Ascending aorta (tissue), 2 donors: ENCODE measurements around the gene PDYN. TPM values are rescaled to one million over a fixed set of nuclear protein-coding genes. Genes with fewer than 3 reads are reported as not detected.

Experiments used
- DNase-seq, 2 donors: peaks; one replicate each; pipeline ENCODE4 v3.0.0-alpha.2; 2019; ENCODE audit warnings: low spot score in 2 of 2
- H3K27ac ChIP-seq, 2 donors: fragments of 200-600 bp; sonication (generic); one replicate each; pipeline ENCODE4 v1.5.1; 2016 to 2017; ENCODE audit warnings: mild to moderate bottlenecking in 1 of 2
- H3K27me3 ChIP-seq: fragments of 200-600 bp; sonication (generic); one replicate; pipeline ENCODE4 v1.5.1; 2017
- H3K36me3 ChIP-seq, 2 donors: fragments of 200-600 bp; sonication (generic); one replicate each; pipeline ENCODE4 v1.5.1; 2016
- H3K4me1 ChIP-seq, 2 donors: fragments of 200-600 bp; sonication (generic); one replicate each; pipeline ENCODE4 v1.5.1; 2016 to 2017; ENCODE audit warnings: mild to moderate bottlenecking in 1 of 2
- H3K4me3 ChIP-seq, 2 donors: fragments of 200-600 bp; sonication (generic); one replicate each; pipeline ENCODE4 v1.5.1; 2016 to 2017; ENCODE audit warnings: mild to moderate bottlenecking in 1 of 2
- H3K9me3 ChIP-seq, 2 donors: fragments of 200-600 bp; sonication (generic); one replicate each; pipeline ENCODE4 v1.5.1; 2016
- intact Hi-C: fragments of 100-400 bp; cut with DNase I; formaldehyde crosslinking; loops from one replicate; pipeline ENCODE4 v1.15.1; 2023
- total RNA-seq: library from RNA; depleted of rRNA; stranded (reverse); fragments of >200 nt; gene quantifications from one replicate; pipeline ENCODE4 v1.1.0, GENCODE V29; 2016
- TF ChIP-seq, protein P1 (sequence below), 3 experiments: fragments of 200-600 bp in 2 of 3; fragments of 450-650 bp in 1 of 3; sonication (generic) in 2 of 3; IDR thresholded peaks; one replicate each; pipeline ENCODE4 v1.5.1; 2016 to 2019; ENCODE audit warnings: antibody characterized with exemption in 3 of 3, mild to moderate bottlenecking in 1 of 3, moderate library complexity in 1 of 3

The PDYN gene
- total RNA-seq, 1 donor from 2014 or later, result not detected

DNA sequence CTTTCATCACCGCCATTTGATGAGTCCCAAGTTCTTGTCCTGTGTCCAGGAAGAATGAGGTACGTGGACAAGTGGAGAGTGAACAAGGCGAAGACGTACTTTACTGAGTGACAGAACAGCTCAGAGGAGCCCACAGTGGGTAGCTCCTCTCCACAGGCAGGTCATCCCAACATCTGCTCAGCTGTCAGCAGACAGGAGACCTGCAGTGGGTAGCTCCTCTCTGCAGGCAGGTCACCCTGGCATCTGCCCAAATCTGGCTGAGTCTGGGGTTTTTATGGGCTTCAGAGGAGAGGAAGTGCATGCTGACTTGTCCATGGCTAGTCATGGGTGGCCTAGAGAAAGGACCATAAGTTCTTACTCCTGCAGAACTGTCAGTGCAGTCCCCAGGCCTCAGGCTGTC lies 32.7 kb upstream of the PDYN start:
- H3K4me1 ChIP-seq, result no peaks in the 10 kb centered on the region
- H3K27ac ChIP-seq, result no peak overlapping the region
- H3K4me3 ChIP-seq, result no peak overlapping the region
- no peaks in the 10 kb centered on the region for H3K36me3 ChIP-seq
- TF ChIP-seq, protein P1, sequence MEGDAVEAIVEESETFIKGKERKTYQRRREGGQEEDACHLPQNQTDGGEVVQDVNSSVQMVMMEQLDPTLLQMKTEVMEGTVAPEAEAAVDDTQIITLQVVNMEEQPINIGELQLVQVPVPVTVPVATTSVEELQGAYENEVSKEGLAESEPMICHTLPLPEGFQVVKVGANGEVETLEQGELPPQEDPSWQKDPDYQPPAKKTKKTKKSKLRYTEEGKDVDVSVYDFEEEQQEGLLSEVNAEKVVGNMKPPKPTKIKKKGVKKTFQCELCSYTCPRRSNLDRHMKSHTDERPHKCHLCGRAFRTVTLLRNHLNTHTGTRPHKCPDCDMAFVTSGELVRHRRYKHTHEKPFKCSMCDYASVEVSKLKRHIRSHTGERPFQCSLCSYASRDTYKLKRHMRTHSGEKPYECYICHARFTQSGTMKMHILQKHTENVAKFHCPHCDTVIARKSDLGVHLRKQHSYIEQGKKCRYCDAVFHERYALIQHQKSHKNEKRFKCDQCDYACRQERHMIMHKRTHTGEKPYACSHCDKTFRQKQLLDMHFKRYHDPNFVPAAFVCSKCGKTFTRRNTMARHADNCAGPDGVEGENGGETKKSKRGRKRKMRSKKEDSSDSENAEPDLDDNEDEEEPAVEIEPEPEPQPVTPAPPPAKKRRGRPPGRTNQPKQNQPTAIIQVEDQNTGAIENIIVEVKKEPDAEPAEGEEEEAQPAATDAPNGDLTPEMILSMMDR (IDR thresholded peaks at IDR 0.05), result no peak
- intact Hi-C loops, result no loop called here
- no peaks in the 10 kb centered on the region for H3K27me3 ChIP-seq
- DNase-seq, result no peak
- no peaks in the 10 kb centered on the region for H3K9me3 ChIP-seq

DNA sequence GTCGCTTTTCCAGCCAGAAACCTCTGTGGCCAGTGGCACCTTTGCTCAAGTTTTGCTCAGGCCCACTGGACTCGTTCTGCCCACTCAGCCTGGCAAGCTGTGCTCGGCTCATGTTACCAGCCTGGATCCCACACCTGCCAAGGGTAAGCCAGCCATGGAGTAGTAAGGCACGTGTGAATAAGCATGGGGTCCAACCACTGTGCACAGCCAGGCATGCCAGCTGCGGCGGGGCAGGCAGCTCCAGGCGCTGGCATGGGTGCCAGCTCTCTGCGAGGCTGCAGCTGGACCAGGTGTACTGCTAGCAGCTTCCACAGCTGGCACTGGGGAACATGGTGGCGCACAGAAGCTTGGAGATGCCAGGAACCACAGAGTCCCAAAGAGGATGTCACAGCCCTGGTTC lies 32.1 kb upstream of the PDYN start:
- H3K27me3 ChIP-seq, result no peaks in the 10 kb centered on the region
- H3K36me3 ChIP-seq, result no peaks in the 10 kb centered on the region
- DNase-seq, result no peak
- H3K4me3 ChIP-seq, result no peak overlapping the region
- no peaks in the 10 kb centered on the region for H3K9me3 ChIP-seq
- intact Hi-C loops, result no loop called here
- no peaks in the 10 kb centered on the region for H3K4me1 ChIP-seq
- TF ChIP-seq, protein P1 (IDR thresholded peaks at IDR 0.05), result no peak
- H3K27ac ChIP-seq, result no peak overlapping the region

DNA sequence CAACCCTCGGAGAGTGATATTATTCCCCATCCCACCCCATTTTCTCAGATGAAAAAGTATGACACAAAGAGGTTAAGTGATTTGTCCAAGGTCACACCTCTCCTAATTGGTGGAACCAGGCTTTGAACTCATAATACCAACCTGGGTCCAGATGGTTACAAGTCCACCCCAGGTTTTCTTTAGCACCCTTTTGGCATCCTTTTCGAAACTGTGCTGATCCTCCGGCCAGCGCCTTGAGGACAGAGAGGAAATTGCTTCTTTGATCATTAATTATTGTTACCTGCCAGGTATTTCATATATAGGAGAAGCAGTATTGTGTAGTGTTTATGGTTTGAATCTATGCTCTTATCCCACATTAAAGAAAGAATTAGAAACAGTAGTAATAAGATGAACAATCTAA lies 29.3 kb upstream of the PDYN start:
- intact Hi-C loops, result no loop called here
- TF ChIP-seq, protein P1 (IDR thresholded peaks at IDR 0.05), result no peak

DNA sequence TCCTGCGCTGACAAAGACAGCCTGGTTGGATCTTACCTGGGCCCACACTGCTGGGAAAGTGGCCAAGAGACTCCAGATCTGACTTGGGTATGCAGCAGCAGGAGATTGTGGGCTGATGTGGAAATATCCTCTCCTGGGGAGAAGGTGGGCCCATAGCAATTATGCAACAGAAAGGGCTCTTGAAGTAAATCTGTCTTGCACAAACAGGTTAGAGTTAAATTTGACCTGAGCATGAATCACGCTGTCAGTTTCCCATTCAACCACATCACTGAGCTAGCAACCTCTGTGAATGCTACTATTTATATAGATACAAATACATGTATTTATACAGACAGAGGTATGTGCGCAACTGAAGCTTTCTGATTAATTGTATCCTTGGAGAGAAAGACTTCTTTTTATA lies 28.3 kb upstream of the PDYN start:
- H3K27me3 ChIP-seq, result no peaks in the 10 kb centered on the region
- TF ChIP-seq, protein P1 (IDR thresholded peaks at IDR 0.05), result no peak
- H3K27ac ChIP-seq, result no peak overlapping the region
- DNase-seq, result no peak
- intact Hi-C loops, result no loop called here
- H3K4me3 ChIP-seq, result no peak overlapping the region
- H3K9me3 ChIP-seq, result no peaks in the 10 kb centered on the region
- no peaks in the 10 kb centered on the region for H3K4me1 ChIP-seq
- H3K36me3 ChIP-seq, result no peaks in the 10 kb centered on the region

More for the DNA sequence above, 29.3 kb upstream of the PDYN start:
- Histone ChIP-seq H3K9me3 (no peaks in the 10 kb centered on the region), H3K27ac (no peak overlapping the region), H3K36me3 (no peaks in the 10 kb centered on the region), H3K4me1 (no peaks in the 10 kb centered on the region), H3K27me3 (no peaks in the 10 kb centered on the region), H3K4me3 (no peak overlapping the region)
- no peak for DNase-seq

DNA sequence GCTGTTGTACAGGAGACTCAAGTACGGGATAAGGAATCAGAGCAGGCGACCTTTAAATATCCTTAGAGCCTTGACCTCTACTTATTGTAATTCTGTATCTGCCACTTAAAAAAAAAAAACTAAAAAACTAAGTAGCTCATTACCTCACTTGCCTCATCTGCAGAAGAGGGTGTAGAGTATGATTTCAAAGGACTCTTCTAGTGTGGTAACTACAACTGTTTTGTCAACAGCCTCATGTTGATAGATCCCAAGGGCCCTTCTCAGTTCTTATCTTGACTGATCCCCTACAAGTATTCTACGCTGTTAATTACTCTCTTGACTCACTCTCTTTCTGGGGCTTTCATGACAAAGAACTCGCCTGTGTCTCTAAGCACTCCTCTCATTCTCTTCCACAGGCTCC lies 16.7 kb upstream of the PDYN start:
- no peaks in the 10 kb centered on the region for H3K4me1 ChIP-seq
- no peaks in the 10 kb centered on the region for H3K36me3 ChIP-seq
- no peak overlapping the region for H3K27ac ChIP-seq
- intact Hi-C loops, result no loop called here
- H3K27me3 ChIP-seq, result no peaks in the 10 kb centered on the region
- no peaks in the 10 kb centered on the region for H3K9me3 ChIP-seq
- TF ChIP-seq, protein P1 (IDR thresholded peaks at IDR 0.05), result no peak
- no peak overlapping the region for H3K4me3 ChIP-seq
- DNase-seq, result no peak
